ENCODE measurements around the gene ZNF71. TPM values are rescaled to one million over a fixed set of nuclear protein-coding genes. Genes with fewer than 3 reads are reported as not detected.
A peak's percentile ranks its signal among the peaks of the same experiment; 100 is the strongest.
"Not testable (repeated sequence)": the region's sequence is repeated elsewhere in the genome, so short reads cannot be mapped to it uniquely, and the experiment has no call there.

ZNF71 gene
- polyA plus RNA-seq, 4 donors = 8.1 to 11.3 (median 9.5) TPM

- DNase-seq (ENCODE audit: low read depth in 4 of 4, low spot score in 2 of 4) = no peak
These were observed 24.0 kb downstream of the ZNF71 start for GRCh38 chr19:56619121-56619520.

GRCh38 chr19:56622374-56622773 lies 27.3 kb downstream of the ZNF71 start:
- DNase-seq (ENCODE audit: low read depth in 4 of 4, low spot score in 2 of 4) = no peak

GRCh38 chr19:56623006-56623405 lies 27.9 kb downstream of the ZNF71 start:
- DNase-seq (ENCODE audit: low read depth in 4 of 4, low spot score in 2 of 4) = no peak

- no peak for DNase-seq (ENCODE audit: low read depth in 4 of 4, low spot score in 2 of 4)
These were observed 30.6 kb downstream of the ZNF71 start for GRCh38 chr19:56625708-56626107.

GRCh38 chr19:56633021-56633420 lies 37.9 kb downstream of the ZNF71 start:
- no peak for DNase-seq (ENCODE audit: low read depth in 4 of 4, low spot score in 2 of 4)

GRCh38 chr19:56637976-56638555 lies 43.0 kb downstream of the ZNF71 start:
- peak; percentile 70 to 96 (median 84) for DNase-seq (ENCODE audit: low read depth in 4 of 4, low spot score in 2 of 4)

GRCh38 chr19:56639217-56639616 lies 44.1 kb downstream of the ZNF71 start:
- DNase-seq (ENCODE audit: low read depth in 4 of 4, low spot score in 2 of 4) = peak in 1 of 4 donors; percentile 31

- no peak for DNase-seq (ENCODE audit: low read depth in 4 of 4, low spot score in 2 of 4)
These were observed 47.8 kb downstream of the ZNF71 start, which contains the start of gene SMIM17 for GRCh38 chr19:56642711-56643459. SMIM17 (plus strand) TSS chr19:56643159; CDS start chr19:56645668, 2,509 bp downstream.

GRCh38 chr19:56643460-56643955 lies 48.4 kb downstream of the ZNF71 start:
- no peak for DNase-seq (ENCODE audit: low read depth in 4 of 4, low spot score in 2 of 4)

- no peak for DNase-seq (ENCODE audit: low read depth in 4 of 4, low spot score in 2 of 4)
These were observed 59.0 kb downstream of the ZNF71 start for GRCh38 chr19:56654151-56654550.

GRCh38 chr19:56660381-56661107 lies 65.4 kb downstream of the ZNF71 start:
- no peak for DNase-seq (ENCODE audit: low read depth in 4 of 4, low spot score in 2 of 4)

GRCh38 chr19:56661248-56661647 lies 66.1 kb downstream of the ZNF71 start:
- DNase-seq (ENCODE audit: low read depth in 4 of 4, low spot score in 2 of 4) = no peak

GRCh38 chr19:56663931-56664500 lies 68.9 kb downstream of the ZNF71 start:
- DNase-seq (ENCODE audit: low read depth in 4 of 4, low spot score in 2 of 4) = no peak

- no peak for DNase-seq (ENCODE audit: low read depth in 4 of 4, low spot score in 2 of 4)
These were observed 69.4 kb downstream of the ZNF71 start for GRCh38 chr19:56664511-56664910.

- DNase-seq (ENCODE audit: low read depth in 4 of 4, low spot score in 2 of 4) = no peak
These were observed 72.3 kb downstream of the ZNF71 start for GRCh38 chr19:56667311-56667870.

- DNase-seq (ENCODE audit: low read depth in 4 of 4, low spot score in 2 of 4) = no peak
These were observed 73.6 kb downstream of the ZNF71 start for GRCh38 chr19:56668676-56669075.

GRCh38 chr19:56670401-56670960 lies 75.4 kb downstream of the ZNF71 start:
- DNase-seq (ENCODE audit: low read depth in 4 of 4, low spot score in 2 of 4) = no peak

GRCh38 chr19:56670961-56671612 lies 76.0 kb downstream of the ZNF71 start:
- DNase-seq (ENCODE audit: low read depth in 4 of 4, low spot score in 2 of 4) = no peak

GRCh38 chr19:56671613-56671994 lies 76.5 kb downstream of the ZNF71 start, which contains the start of gene ZNF835:
ZNF835 (minus strand) TSS chr19:56671757; CDS start chr19:56665198, 6,559 bp downstream.
- peak; percentile 64 to 84 (median 76) for DNase-seq (ENCODE audit: low read depth in 4 of 4, low spot score in 2 of 4)

GRCh38 chr19:56672610-56673009 lies 77.5 kb downstream of the ZNF71 start:
- not testable (repeated sequence) for DNase-seq (ENCODE audit: low read depth in 4 of 4, low spot score in 2 of 4)

All from left renal cortex interstitium (tissue), 4 donors.